Activated CD4-positive, alpha-beta T cell treated with anti-CD3 and anti-CD28 coated beads, Interleukin-2, amount 10 ng/mL, durations not matched to agents 7 days and 5 days (primary cell): ENCODE results near the gene PAIP1. TPM values are rescaled to one million over a fixed set of nuclear protein-coding genes. Genes with fewer than 3 reads are reported as not detected.
A peak's percentile ranks its signal among the peaks of the same experiment; 100 is the strongest.

ENCODE experiments used
- CTCF ChIA-PET: fragments of 350-600 bp; sonication (Branson Sonifier 250); formaldehyde crosslinking; loops from one replicate; lab custom pipeline; 2021; ENCODE audit warnings: antibody characterized with exemption; lab: Charles Lee
- POLR2A ChIA-PET: fragments of 350-600 bp; sonication (Branson Sonifier 250); formaldehyde crosslinking; loops from one replicate; lab custom pipeline; 2021; ENCODE audit warnings: antibody characterized with exemption; lab: Charles Lee
- DNase-seq: peaks from one replicate; pipeline ENCODE4 v3.0.0-alpha.2; 2020
- H3K27ac Mint-ChIP-seq: one replicate; pipeline ENCODE4 v1.8.0; 2021; ENCODE audit warnings: mild to moderate bottlenecking, moderate library complexity, mixed read lengths
- H3K27me3 Mint-ChIP-seq: one replicate; pipeline ENCODE4 v1.8.0; 2021; ENCODE audit warnings: mixed read lengths
- H3K36me3 Mint-ChIP-seq: one replicate; pipeline ENCODE4 v1.8.0; 2021; ENCODE audit warnings: low read depth, mixed read lengths
- H3K4me1 Mint-ChIP-seq: one replicate; pipeline ENCODE4 v1.8.0; 2021; ENCODE audit warnings: mixed read lengths
- H3K4me3 Mint-ChIP-seq: one replicate; pipeline ENCODE4 v1.8.0; 2021; ENCODE audit warnings: mild to moderate bottlenecking, moderate library complexity, mixed read lengths
- H3K9me3 Mint-ChIP-seq: one replicate; pipeline ENCODE4 v1.8.0; 2021; ENCODE audit warnings: mixed read lengths
- total RNA-seq, 2 experiments: library from RNA; stranded (reverse); gene quantifications; one replicate each; pipeline ENCODE4 v1.2.3, GENCODE V29; 2021

The PAIP1 gene
- total RNA-seq, 2 experiments from 2014 or later = 35.3 to 37.1 TPM

- Mint-ChIP-seq H3K4me1 (peaks cover 1% of the 10 kb centered on the region), H3K27ac (no peak overlapping the region), H3K9me3 (no peaks in the 10 kb centered on the region), H3K4me3 (no peak overlapping the region), H3K36me3 (peaks cover 37% of the 10 kb centered on the region), H3K27me3 (no peaks in the 10 kb centered on the region)
- CTCF ChIA-PET = interaction anchor here (0.6 to 1.8 kb wide), 4 partner anchors 10 to 317 kb away, joined by 5 to 6 read pairs (median 6); partner anchors contain the start of gene TMEM267
- POLR2A ChIA-PET = interaction anchor here (0.6 kb wide), 1 partner anchor 58 kb away, joined by 3 read pairs; no protein-coding TSS in a partner anchor
- DNase-seq = no peak
Measured at GRCh38 chr5:43498581-43498980, 58.3 kb downstream of the PAIP1 start.

GRCh38 chr5:43497311-43498104, 59.4 kb downstream of the PAIP1 start:
- ChIA-PET CTCF (interaction anchor here (1.4 to 1.8 kb wide), 2 partner anchors 13 to 14 kb away, joined by 6 read pairs; partner anchors contain the start of gene TMEM267), POLR2A (no interaction called here)
- Mint-ChIP-seq H3K27me3 (no peaks in the 10 kb centered on the region), H3K27ac (no peak overlapping the region), H3K36me3 (peaks cover 31% of the 10 kb centered on the region), H3K4me3 (no peak overlapping the region), H3K9me3 (no peaks in the 10 kb centered on the region), H3K4me1 (peaks cover 1% of the 10 kb centered on the region)
- no peak for DNase-seq

- Mint-ChIP-seq H3K9me3 (no peaks in the 10 kb centered on the region), H3K4me3 (no peak overlapping the region), H3K4me1 (peaks cover 3% of the 10 kb centered on the region), H3K27me3 (no peaks in the 10 kb centered on the region), H3K36me3 (peaks cover 30% of the 10 kb centered on the region), H3K27ac (no peak overlapping the region)
- CTCF ChIA-PET = no interaction called here
- DNase-seq = no peak
- POLR2A ChIA-PET = no interaction called here
Measured at GRCh38 chr5:43491326-43491725, 65.6 kb downstream of the PAIP1 start.

- ChIA-PET POLR2A (interaction anchor here (0.9 to 1.0 kb wide), 2 partner anchors 29 to 174 kb away, joined by 3 read pairs; partner anchors contain the start of gene C5orf34), CTCF (interaction anchor here (2.7 to 3.6 kb wide), 2 partner anchors 20 to 366 kb away, joined by 12 to 23 read pairs; partner anchors contain the start of gene ZNF131)
- peaks cover 36% of the 10 kb centered on the region for H3K4me1 Mint-ChIP-seq
- DNase-seq = no peak
- no peaks in the 10 kb centered on the region for H3K9me3 Mint-ChIP-seq
- no peaks in the 10 kb centered on the region for H3K27me3 Mint-ChIP-seq
- H3K36me3 Mint-ChIP-seq = peaks cover 19% of the 10 kb centered on the region
- H3K27ac Mint-ChIP-seq = peak overlapping the region; percentile 100
- no peak overlapping the region for H3K4me3 Mint-ChIP-seq
Measured at GRCh38 chr5:43486353-43486752, 70.5 kb downstream of the PAIP1 start.

GRCh38 chr5:43485406-43485805, 71.5 kb downstream of the PAIP1 start:
- ChIA-PET CTCF (interaction anchor here (1.7 to 3.6 kb wide), 8 partner anchors 18 to 379 kb away, joined by 5 to 23 read pairs (median 6); partner anchors contain the start of genes C5orf34 and ZNF131), POLR2A (interaction anchor here (0.7 to 1.0 kb wide), 3 partner anchors 30 to 380 kb away, joined by 3 read pairs; partner anchors contain the start of gene C5orf34)
- Mint-ChIP-seq H3K4me3 (peak overlapping the region; percentile 8), H3K27ac (peak overlapping the region; percentile 100), H3K36me3 (peaks cover 22% of the 10 kb centered on the region), H3K4me1 (peaks cover 40% of the 10 kb centered on the region), H3K27me3 (no peaks in the 10 kb centered on the region), H3K9me3 (no peaks in the 10 kb centered on the region)
- DNase-seq = no peak

GRCh38 chr5:43484106-43484849, 72.6 kb downstream of the PAIP1 start:
- Mint-ChIP-seq H3K36me3 (peaks cover 21% of the 10 kb centered on the region), H3K4me1 (peaks cover 45% of the 10 kb centered on the region), H3K4me3 (peak overlapping the region; percentile 97), H3K27me3 (no peaks in the 10 kb centered on the region), H3K27ac (peak overlapping the region; percentile 100), H3K9me3 (no peaks in the 10 kb centered on the region)
- DNase-seq = peak; percentile 90
- ChIA-PET CTCF (interaction anchor here (0.5 to 3.6 kb wide), 49 partner anchors 8 to 1674 kb away, joined by 3 to 23 read pairs (median 4); partner anchors contain the start of genes C5orf34, CCL28, HMGCS1 and NIM1K), POLR2A (interaction anchor here (0.6 to 1.5 kb wide), 11 partner anchors 18 to 1326 kb away, joined by 3 to 7 read pairs (median 4); partner anchors contain the start of genes C5orf34, HMGCS1 and ZNF131)

- ChIA-PET POLR2A (interaction anchor here (0.6 to 1.5 kb wide), 11 partner anchors 17 to 1327 kb away, joined by 3 to 7 read pairs (median 4); partner anchors contain the start of genes C5orf34, HMGCS1 and ZNF131), CTCF (interaction anchor here (0.5 to 3.6 kb wide), 46 partner anchors 7 to 636 kb away, joined by 3 to 23 read pairs (median 4); partner anchors contain the start of genes C5orf34, CCL28, HMGCS1 and NIM1K)
- DNase-seq = peak; percentile 89
- Mint-ChIP-seq H3K36me3 (peaks cover 14% of the 10 kb centered on the region), H3K9me3 (no peaks in the 10 kb centered on the region), H3K4me3 (peak within 1 kb of the TSS; percentile 97), H3K27ac (peak within 1 kb of the TSS; percentile 100), H3K27me3 (no peaks in the 10 kb centered on the region), H3K4me1 (peaks cover 45% of the 10 kb centered on the region)
Measured at GRCh38 chr5:43483298-43484105, 73.4 kb downstream of the PAIP1 start, which contains the start of gene TMEM267. Gene TMEM267, minus strand, starts transcription at chr5:43483865. Its CDS starts 29,896 bp downstream, at chr5:43453969.

GRCh38 chr5:43482490-43483297, 74.2 kb downstream of the PAIP1 start:
- Mint-ChIP-seq H3K4me1 (peaks cover 45% of the 10 kb centered on the region), H3K27me3 (no peaks in the 10 kb centered on the region), H3K4me3 (peak overlapping the region; percentile 97), H3K36me3 (peaks cover 10% of the 10 kb centered on the region), H3K9me3 (no peaks in the 10 kb centered on the region), H3K27ac (peak overlapping the region; percentile 100)
- ChIA-PET POLR2A (no interaction called here), CTCF (no interaction called here)
- no peak for DNase-seq

Other genes with a start within 250 kb of the PAIP1 start
- 10 to 100 TPM; 54.3 to 57.5 TPM for gene HMGCS1, start 243.7 kb downstream of the PAIP1 start, total RNA-seq
- 10 to 100 TPM; 15.1 to 16.4 TPM for gene CCL28, start 144.7 kb downstream of the PAIP1 start, total RNA-seq
- 10 to 100 TPM; 14.5 to 16.4 TPM for gene TMEM267, start 73.2 kb downstream of the PAIP1 start, total RNA-seq
- gene C5orf34, start 41.9 kb downstream of the PAIP1 start, total RNA-seq = 10 to 100 TPM; 10.7 to 11.0 TPM
- gene NNT, start 46.1 kb upstream of the PAIP1 start, total RNA-seq = 100 to 1,000 TPM; 101 to 108 TPM